Endothelial cell of umbilical vein (primary cell): ENCODE measurements around the gene CCR8. TPM values are rescaled to one million over a fixed set of nuclear protein-coding genes. Genes with fewer than 3 reads are reported as not detected.

Experiments used
- BruUV-seq: library from RNA; stranded (reverse); fragments of 400-500 nt; replicated peaks from 2 replicates; lab custom pipeline; 2021; lab: Mats Ljungman, UMichigan
- CTCF ChIA-PET: fragments of 300-600, 350-600 bp; sonication (Branson Sonifier 250); formaldehyde crosslinking; loops from one replicate; lab custom pipeline; 2021; ENCODE audit warnings: antibody characterized with exemption, inconsistent platforms; lab: Charles Lee
- POLR2A ChIA-PET: fragments of 300-600, 350-600 bp; sonication (Branson Sonifier 250); formaldehyde crosslinking; loops from one replicate; lab custom pipeline; 2021; ENCODE audit warnings: antibody characterized with exemption, inconsistent platforms; lab: Charles Lee
- DNase-seq: peaks from one replicate; pipeline ENCODE4 v3.0.0-alpha.2; 2011; ENCODE audit warnings: low read depth, low spot score
- FAIRE-seq: peaks from 2 replicates; lab custom pipeline; 2011; peaks lifted over from hg19 to GRCh38; lab: Jason Lieb, UNC
- H2AFZ ChIP-seq: 2 replicates; pipeline ENCODE4 v1.6.0; 2012; ENCODE audit warnings: low read depth, low read length, control low read depth, inconsistent platforms
- H3K27ac ChIP-seq: 2 replicates; pipeline ENCODE4 v1.5.1; 2011; ENCODE audit warnings: low read depth, mild to moderate bottlenecking, control low read depth, low read length, moderate library complexity; ENCODE audit not compliant: insufficient read depth
- H3K27me3 ChIP-seq, 2 experiments: 2 replicates each; pipeline versions ENCODE4 v1.6.0 to v1.6.1; 2011; ENCODE audit warnings: low read length in 2 of 2, mixed read lengths in 1 of 2; ENCODE audit not compliant: control insufficient read depth in 2 of 2, insufficient read depth in 2 of 2
- H3K36me3 ChIP-seq, 2 experiments: 2 replicates in 1 of 2; 3 replicates in 1 of 2; pipeline ENCODE4 v1.5.1; 2011; ENCODE audit warnings: low read length in 2 of 2, mild to moderate bottlenecking in 1 of 2, moderate library complexity in 1 of 2; ENCODE audit not compliant: control insufficient read depth in 2 of 2, insufficient read depth in 2 of 2; ENCODE audit errors: extremely low read depth in 1 of 2
- H3K4me1 ChIP-seq: 3 replicates; pipeline ENCODE4 v1.5.1; 2011; ENCODE audit warnings: mild to moderate bottlenecking, low read length; ENCODE audit not compliant: control insufficient read depth, insufficient read depth; ENCODE audit errors: extremely low read depth
- H3K4me2 ChIP-seq: 2 replicates; pipeline ENCODE4 v1.6.1; 2011; ENCODE audit warnings: low read length, control low read depth, mixed read lengths; ENCODE audit not compliant: insufficient read depth
- H3K4me3 ChIP-seq, 3 experiments: fragments of 200-600 bp in 1 of 3; sonication (generic), shearing (Covaris generic) in 1 of 3; replicated peaks in 1 of 3; 2 replicates each; pipeline ENCODE4 v1.5.1; 2011 to 2016; ENCODE audit warnings: control low read depth in 3 of 3, low read length in 3 of 3, mild to moderate bottlenecking in 2 of 3, inconsistent platforms in 1 of 3, low read depth in 1 of 3, moderate library complexity in 1 of 3; ENCODE audit not compliant: insufficient read depth in 1 of 3
- H3K79me2 ChIP-seq: 2 replicates; pipeline ENCODE4 v1.6.0; 2012; ENCODE audit warnings: low read length, inconsistent platforms; ENCODE audit not compliant: control insufficient read depth, insufficient read depth
- H3K9ac ChIP-seq: replicated peaks from 2 replicates; pipeline ENCODE3; 2011; ENCODE audit warnings: low read length, control low read depth; ENCODE audit not compliant: insufficient read depth; ENCODE audit errors: extremely low read depth
- H3K9me1 ChIP-seq: replicated peaks from 3 replicates; pipeline ENCODE4 v1.6.0; 2011; ENCODE audit warnings: mild to moderate bottlenecking, low read length; ENCODE audit not compliant: control insufficient read depth, insufficient read depth; ENCODE audit errors: extremely low read depth
- H3K9me3 ChIP-seq: replicated peaks from 2 replicates; pipeline ENCODE4 v1.5.1; 2012; ENCODE audit warnings: low read length, inconsistent platforms; ENCODE audit not compliant: control insufficient read depth, insufficient read depth
- H4K20me1 ChIP-seq: replicated peaks from 2 replicates; pipeline ENCODE3; 2011; ENCODE audit warnings: mild to moderate bottlenecking, low read length; ENCODE audit not compliant: control insufficient read depth, insufficient read depth; ENCODE audit errors: extremely low read depth
- CTCF ChIP-seq, 2 donors: IDR thresholded peaks; 1 replicate in 1 of 2; 2 replicates in 1 of 2; pipeline ENCODE4 v1.5.1; 2011; ENCODE audit warnings: low read length in 2 of 2, mild to moderate bottlenecking in 2 of 2, moderate library complexity in 2 of 2, control low read depth in 1 of 2, inconsistent platforms in 1 of 2, low read depth in 1 of 2; ENCODE audit not compliant: insufficient read depth in 1 of 2; ENCODE audit errors: extremely low read depth in 1 of 2
- EZH2 ChIP-seq: IDR thresholded peaks from 2 replicates; pipeline ENCODE4 v1.6.1; 2012; ENCODE audit warnings: borderline replicate concordance, low read depth, mild to moderate bottlenecking, moderate library complexity, low read length, inconsistent platforms; ENCODE audit not compliant: severe bottlenecking
- MAX ChIP-seq: IDR thresholded peaks from 2 replicates; pipeline ENCODE4 v1.6.1; 2011; ENCODE audit not compliant: insufficient read depth, insufficient read length
- MYC ChIP-seq: IDR thresholded peaks from one replicate; pipeline ENCODE4 v1.6.1; 2011; ENCODE audit warnings: mild to moderate bottlenecking, low read depth, low read length
- POLR2A ChIP-seq: IDR thresholded peaks from 2 replicates; pipeline ENCODE4 v1.6.1; 2012; ENCODE audit warnings: low read depth, mild to moderate bottlenecking, control low read depth, low read length
- dilution Hi-C: fragments of 300-500 bp; cut with MboI; formaldehyde crosslinking; loops from one replicate; pipeline ENCODE4 v1.15.0; 2019; ENCODE audit warnings: low sequenced_read_pairs; ENCODE audit not compliant: extremely low pct_ligation_motif_present
- intact Hi-C: fragments of 100-400 bp; cut with micrococcal nuclease; formaldehyde crosslinking; loops from one replicate; pipeline ENCODE4 v1.10.0; 2022
- polyA plus RNA-seq, 4 experiments: library from polyadenylated mRNA; depleted of rRNA in 3 of 4; stranded (reverse) in 3 of 4; unstranded in 1 of 4; fragments of >200 nt; gene quantifications; 2 replicates each; pipeline versions ENCODE4 v1.2.1 to v1.2.3, GENCODE V29; 2011 to 2012; ENCODE audit warnings: missing spikeins in 1 of 4
- total RNA-seq: library from RNA; stranded (reverse); gene quantifications from 2 replicates; pipeline ENCODE4 v1.2.3, GENCODE V29; 2021

CCR8 gene
- total and polyA plus RNA-seq, 2 donors (not counting 3 experiments of a cell fraction or from before 2014, with no cell fraction given) = not detected

- TF ChIP-seq MYC (no peak), POLR2A (no peak), CTCF (IDR thresholded peaks at IDR 0.05; ENCODE audit: extremely low read depth in 1 of 2, insufficient read depth in 1 of 2, low read depth in 1 of 2, low read length in 2 of 2) (peak; percentile 93 to 95), EZH2 (no peak), MAX (no peak)
- intact Hi-C loops = loop anchor here (1.0 kb wide), 6 partner anchors 80 to 257 kb away; partner anchors contain the start of genes GORASP1 and TTC21A
- no peak overlapping the region for H3K4me2 ChIP-seq
- FAIRE-seq (peak; percentile 77), DNase-seq (peak; percentile 79)
- peaks cover 0 to 1% of the 10 kb centered on the region in 2 experiments for H3K27me3 ChIP-seq
- dilution Hi-C loops = no loop called here
- H2AFZ ChIP-seq = no peak overlapping the region
- H3K79me2 ChIP-seq = no peaks in the 10 kb centered on the region
- H3K4me1 ChIP-seq = peaks cover 5% of the 10 kb centered on the region
- ChIA-PET CTCF (interaction anchor here (0.6 to 11.4 kb wide), 57 partner anchors 9 to 767 kb away, joined by 3 to 449 read pairs (median 5); partner anchors contain the start of genes CX3CR1, GORASP1, TTC21A and XIRP1), POLR2A (interaction anchor here (0.5 kb wide), 1 partner anchor 149 kb away, joined by 3 read pairs; no protein-coding TSS in a partner anchor)
- H3K36me3 ChIP-seq = no peaks in the 10 kb centered on the region
- H4K20me1 ChIP-seq = no peaks in the 10 kb centered on the region
- no TSS peak for BruUV-seq
- no peak overlapping the region for H3K9ac ChIP-seq
- H3K27ac ChIP-seq = no peak overlapping the region
- no peaks in the 10 kb centered on the region for H3K9me3 ChIP-seq
- no peaks in the 10 kb centered on the region for H3K9me1 ChIP-seq
- H3K4me3 ChIP-seq = no peak overlapping the region
Measured at GRCh38 chr3:39288300-39288808, 41.2 kb upstream of the CCR8 start.
